ENCODE data around the gene SLC46A2. TPM values are rescaled to one million over a fixed set of nuclear protein-coding genes. Genes with fewer than 3 reads are reported as not detected.

The SLC46A2 gene
- total and polyA plus RNA-seq, 2 of the 13 experiments (the other 11 are each of a cell fraction or from before 2014, with no cell fraction given): not detected

DNA sequence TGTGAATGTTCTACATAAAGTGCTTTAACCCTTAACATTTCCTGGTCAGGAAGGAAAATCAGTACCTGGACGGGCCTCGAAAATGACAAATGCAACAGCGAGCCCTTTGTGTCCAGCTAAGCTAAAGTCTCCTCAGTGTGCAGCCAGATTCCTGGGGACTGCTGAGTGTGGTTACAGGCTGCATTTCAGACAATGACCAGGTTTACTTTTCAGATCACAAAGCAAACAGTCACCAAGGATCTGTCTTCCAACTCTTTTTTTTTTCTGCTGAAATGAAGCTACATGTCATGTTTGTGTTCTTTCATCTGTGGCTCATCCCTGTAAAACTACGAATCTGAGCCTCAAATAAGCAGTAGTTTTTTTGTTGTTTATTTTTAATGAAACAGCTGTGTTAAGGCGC lies 20.8 kb downstream of the SLC46A2 start (continued):
- TF ChIP-seq HNF4G (IDR thresholded peaks at IDR 0.05; ENCODE audit: borderline replicate concordance, low read depth, low read length): no peak
- TF ChIP-seq HNF4G (CRISPR knock-in tag; IDR thresholded peaks at IDR 0.05; ENCODE audit: borderline replicate concordance, low read depth): no peak
- no peak for TF ChIP-seq ZNF670 (CRISPR knock-in tag; IDR thresholded peaks at IDR 0.05; ENCODE audit: borderline replicate concordance)
- TF ChIP-seq, protein P1, sequence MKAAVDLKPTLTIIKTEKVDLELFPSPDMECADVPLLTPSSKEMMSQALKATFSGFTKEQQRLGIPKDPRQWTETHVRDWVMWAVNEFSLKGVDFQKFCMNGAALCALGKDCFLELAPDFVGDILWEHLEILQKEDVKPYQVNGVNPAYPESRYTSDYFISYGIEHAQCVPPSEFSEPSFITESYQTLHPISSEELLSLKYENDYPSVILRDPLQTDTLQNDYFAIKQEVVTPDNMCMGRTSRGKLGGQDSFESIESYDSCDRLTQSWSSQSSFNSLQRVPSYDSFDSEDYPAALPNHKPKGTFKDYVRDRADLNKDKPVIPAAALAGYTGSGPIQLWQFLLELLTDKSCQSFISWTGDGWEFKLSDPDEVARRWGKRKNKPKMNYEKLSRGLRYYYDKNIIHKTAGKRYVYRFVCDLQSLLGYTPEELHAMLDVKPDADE (CRISPR knock-in tag; IDR thresholded peaks at IDR 0.05): no peak
- TF ChIP-seq, protein P2, sequence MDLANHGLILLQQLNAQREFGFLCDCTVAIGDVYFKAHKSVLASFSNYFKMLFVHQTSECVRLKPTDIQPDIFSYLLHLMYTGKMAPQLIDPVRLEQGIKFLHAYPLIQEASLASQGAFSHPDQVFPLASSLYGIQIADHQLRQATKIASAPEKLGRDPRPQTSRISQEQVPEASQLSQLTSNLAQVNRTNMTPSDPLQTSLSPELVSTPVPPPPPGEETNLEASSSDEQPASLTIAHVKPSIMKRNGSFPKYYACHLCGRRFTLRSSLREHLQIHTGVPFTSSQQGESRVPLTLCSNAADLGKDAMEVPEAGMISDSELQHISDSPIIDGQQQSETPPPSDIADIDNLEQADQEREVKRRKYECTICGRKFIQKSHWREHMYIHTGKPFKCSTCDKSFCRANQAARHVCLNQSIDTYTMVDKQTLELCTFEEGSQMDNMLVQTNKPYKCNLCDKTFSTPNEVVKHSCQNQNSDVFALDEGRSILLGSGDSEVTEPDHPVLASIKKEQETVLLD (CRISPR knock-in tag; IDR thresholded peaks at IDR 0.05; ENCODE audit: low read depth): no peak
- TF ChIP-seq, protein P3, sequence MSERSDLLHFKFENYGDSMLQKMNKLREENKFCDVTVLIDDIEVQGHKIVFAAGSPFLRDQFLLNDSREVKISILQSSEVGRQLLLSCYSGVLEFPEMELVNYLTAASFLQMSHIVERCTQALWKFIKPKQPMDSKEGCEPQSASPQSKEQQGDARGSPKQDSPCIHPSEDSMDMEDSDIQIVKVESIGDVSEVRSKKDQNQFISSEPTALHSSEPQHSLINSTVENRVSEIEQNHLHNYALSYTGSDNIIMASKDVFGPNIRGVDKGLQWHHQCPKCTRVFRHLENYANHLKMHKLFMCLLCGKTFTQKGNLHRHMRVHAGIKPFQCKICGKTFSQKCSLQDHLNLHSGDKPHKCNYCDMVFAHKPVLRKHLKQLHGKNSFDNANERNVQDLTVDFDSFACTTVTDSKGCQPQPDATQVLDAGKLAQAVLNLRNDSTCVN (CRISPR knock-in tag; IDR thresholded peaks at IDR 0.05; ENCODE audit: borderline replicate concordance): no peak
- TF ChIP-seq, protein P4, sequence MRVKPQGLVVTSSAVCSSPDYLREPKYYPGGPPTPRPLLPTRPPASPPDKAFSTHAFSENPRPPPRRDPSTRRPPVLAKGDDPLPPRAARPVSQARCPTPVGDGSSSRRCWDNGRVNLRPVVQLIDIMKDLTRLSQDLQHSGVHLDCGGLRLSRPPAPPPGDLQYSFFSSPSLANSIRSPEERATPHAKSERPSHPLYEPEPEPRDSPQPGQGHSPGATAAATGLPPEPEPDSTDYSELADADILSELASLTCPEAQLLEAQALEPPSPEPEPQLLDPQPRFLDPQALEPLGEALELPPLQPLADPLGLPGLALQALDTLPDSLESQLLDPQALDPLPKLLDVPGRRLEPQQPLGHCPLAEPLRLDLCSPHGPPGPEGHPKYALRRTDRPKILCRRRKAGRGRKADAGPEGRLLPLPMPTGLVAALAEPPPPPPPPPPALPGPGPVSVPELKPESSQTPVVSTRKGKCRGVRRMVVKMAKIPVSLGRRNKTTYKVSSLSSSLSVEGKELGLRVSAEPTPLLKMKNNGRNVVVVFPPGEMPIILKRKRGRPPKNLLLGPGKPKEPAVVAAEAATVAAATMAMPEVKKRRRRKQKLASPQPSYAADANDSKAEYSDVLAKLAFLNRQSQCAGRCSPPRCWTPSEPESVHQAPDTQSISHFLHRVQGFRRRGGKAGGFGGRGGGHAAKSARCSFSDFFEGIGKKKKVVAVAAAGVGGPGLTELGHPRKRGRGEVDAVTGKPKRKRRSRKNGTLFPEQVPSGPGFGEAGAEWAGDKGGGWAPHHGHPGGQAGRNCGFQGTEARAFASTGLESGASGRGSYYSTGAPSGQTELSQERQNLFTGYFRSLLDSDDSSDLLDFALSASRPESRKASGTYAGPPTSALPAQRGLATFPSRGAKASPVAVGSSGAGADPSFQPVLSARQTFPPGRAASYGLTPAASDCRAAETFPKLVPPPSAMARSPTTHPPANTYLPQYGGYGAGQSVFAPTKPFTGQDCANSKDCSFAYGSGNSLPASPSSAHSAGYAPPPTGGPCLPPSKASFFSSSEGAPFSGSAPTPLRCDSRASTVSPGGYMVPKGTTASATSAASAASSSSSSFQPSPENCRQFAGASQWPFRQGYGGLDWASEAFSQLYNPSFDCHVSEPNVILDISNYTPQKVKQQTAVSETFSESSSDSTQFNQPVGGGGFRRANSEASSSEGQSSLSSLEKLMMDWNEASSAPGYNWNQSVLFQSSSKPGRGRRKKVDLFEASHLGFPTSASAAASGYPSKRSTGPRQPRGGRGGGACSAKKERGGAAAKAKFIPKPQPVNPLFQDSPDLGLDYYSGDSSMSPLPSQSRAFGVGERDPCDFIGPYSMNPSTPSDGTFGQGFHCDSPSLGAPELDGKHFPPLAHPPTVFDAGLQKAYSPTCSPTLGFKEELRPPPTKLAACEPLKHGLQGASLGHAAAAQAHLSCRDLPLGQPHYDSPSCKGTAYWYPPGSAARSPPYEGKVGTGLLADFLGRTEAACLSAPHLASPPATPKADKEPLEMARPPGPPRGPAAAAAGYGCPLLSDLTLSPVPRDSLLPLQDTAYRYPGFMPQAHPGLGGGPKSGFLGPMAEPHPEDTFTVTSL (CRISPR knock-in tag; IDR thresholded peaks at IDR 0.05; ENCODE audit: borderline replicate concordance): peak; percentile 34; the same call in 1 of the 2 replicates
- no peak for TF ChIP-seq ETV5 (CRISPR knock-in tag; IDR thresholded peaks at IDR 0.05; ENCODE audit: borderline replicate concordance)
- TF ChIP-seq ZNF660 (CRISPR knock-in tag; IDR thresholded peaks at IDR 0.05; ENCODE audit: borderline replicate concordance, low read depth): no peak
- TF ChIP-seq, protein P5, sequence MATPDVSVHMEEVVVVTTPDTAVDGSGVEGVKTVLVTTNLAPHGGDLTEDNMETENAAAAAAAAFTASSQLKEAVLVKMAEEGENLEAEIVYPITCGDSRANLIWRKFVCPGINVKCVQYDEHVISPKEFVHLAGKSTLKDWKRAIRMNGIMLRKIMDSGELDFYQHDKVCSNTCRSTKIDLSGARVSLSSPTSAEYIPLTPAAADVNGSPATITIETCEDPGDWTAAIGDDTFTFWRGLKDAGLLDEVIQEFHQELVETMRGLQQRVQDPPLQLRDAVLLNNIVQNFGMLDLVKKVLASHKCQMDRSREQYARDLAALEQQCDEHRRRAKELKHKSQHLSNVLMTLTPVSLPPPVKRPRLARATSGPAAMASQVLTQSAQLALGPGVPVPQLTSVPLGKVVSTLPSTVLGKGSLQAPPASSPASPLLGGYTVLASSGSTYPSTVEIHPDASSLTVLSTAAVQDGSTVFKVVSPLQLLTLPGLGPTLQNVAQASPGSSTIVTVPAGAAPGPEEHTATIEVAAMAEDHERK (CRISPR knock-in tag; IDR thresholded peaks at IDR 0.05; ENCODE audit: low read depth): no peak
- no peak for TF ChIP-seq ZNF3 (CRISPR knock-in tag; IDR thresholded peaks at IDR 0.05)
- TF ChIP-seq, protein P6, sequence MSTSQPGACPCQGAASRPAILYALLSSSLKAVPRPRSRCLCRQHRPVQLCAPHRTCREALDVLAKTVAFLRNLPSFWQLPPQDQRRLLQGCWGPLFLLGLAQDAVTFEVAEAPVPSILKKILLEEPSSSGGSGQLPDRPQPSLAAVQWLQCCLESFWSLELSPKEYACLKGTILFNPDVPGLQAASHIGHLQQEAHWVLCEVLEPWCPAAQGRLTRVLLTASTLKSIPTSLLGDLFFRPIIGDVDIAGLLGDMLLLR (CRISPR knock-in tag; IDR thresholded peaks at IDR 0.05): no peak
- TF ChIP-seq ZNF674 (CRISPR knock-in tag; IDR thresholded peaks at IDR 0.05; ENCODE audit: low read depth): no peak
- TF ChIP-seq KLF16 (CRISPR knock-in tag; IDR thresholded peaks at IDR 0.05): no peak
- no peak for TF ChIP-seq NFYC (CRISPR knock-in tag; IDR thresholded peaks at IDR 0.05)
- TF ChIP-seq ZSCAN25 (CRISPR knock-in tag; IDR thresholded peaks at IDR 0.05): no peak
- TF ChIP-seq NCOR1 (IDR thresholded peaks at IDR 0.05; ENCODE audit: borderline replicate concordance, low read length): peak; percentile 19; the same call in 1 of the 2 replicates
- no peak for TF ChIP-seq RELA (CRISPR knock-in tag; IDR thresholded peaks at IDR 0.05)
- TF ChIP-seq ZNF598 (CRISPR knock-in tag; IDR thresholded peaks at IDR 0.05; ENCODE audit: borderline replicate concordance): no peak
